GM21723 (cell line): ENCODE results near the gene PDE3A.
"Not testable (repeated sequence)": the region's sequence is repeated elsewhere in the genome, so short reads cannot be mapped to it uniquely, and the experiment has no call there.

Source experiments
- ATAC-seq: cut with Tn5 transposase; IDR thresholded peaks from one replicate; pipeline ENCODE4 v1.9.1; 2021; ENCODE audit warnings: mild to moderate bottlenecking, moderate library complexity; ENCODE audit not compliant: unreplicated experiment

PDE3A gene

DNA sequence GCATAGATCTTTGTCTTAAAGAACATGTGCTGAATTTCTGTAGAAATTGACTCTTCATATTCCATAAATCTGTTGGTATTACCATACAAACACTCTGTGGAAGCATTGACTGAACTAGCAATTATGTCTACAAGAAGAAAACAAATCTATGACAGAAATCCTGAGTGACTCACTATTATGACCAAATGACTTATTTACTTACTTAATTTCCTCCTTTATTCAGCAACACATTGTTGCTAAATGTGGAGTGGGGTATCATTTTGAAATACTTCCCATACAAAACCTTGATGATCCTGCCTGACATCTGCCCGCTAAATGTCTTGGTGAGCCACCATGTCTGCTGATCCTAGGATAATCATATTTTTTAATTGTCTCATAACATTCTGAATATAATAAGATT is 227.7 kb downstream of the PDE3A start:
- no peak for ATAC-seq

DNA sequence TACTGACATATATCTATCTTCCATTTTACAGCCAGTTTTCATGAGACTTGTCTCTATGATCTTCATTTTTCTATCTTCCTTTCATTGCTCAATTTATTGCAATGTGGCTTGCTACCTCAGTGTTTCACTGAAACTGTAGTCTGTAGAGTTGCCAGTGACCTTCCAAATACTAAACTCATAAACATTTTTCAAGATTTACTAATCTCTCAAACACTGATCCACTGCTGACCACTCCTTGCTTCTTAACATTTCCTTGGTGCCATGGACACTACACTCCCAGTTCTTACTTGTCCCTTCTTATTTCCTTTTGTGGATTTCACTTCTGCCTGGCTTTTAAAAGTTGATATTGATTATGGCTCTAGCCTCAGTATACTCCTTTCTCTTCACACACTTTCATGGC is 231.4 kb downstream of the PDE3A start:
- no peak for ATAC-seq

DNA sequence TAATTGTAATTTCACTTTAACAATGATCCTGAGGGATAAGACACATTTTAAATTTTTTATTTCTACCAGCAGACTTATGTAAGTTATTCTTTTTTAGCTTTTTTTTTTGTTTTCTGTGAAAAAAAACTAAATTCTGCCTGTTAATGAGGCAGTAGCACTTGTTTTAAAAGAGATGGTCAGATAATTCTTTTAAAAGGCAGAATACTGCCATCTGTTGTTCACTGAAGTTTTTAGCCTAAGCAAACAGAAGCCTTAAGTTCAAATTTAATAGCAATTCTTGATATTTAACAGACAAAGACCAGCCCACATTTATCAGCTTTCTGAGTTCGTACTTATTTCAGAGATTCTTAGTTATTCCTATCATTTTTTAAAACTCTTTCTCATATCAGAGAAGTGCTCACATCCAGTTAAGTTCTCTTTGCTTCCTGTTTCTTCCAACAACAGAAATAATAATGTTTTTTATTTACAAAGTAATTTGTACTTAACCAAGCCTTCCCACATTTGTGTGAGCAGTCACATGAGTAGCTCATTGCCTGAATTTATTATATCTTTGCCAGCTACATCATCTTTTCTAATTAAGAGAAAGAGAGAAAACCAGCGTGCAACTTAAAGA is 233.4 kb downstream of the PDE3A start:
- no peak for ATAC-seq

DNA sequence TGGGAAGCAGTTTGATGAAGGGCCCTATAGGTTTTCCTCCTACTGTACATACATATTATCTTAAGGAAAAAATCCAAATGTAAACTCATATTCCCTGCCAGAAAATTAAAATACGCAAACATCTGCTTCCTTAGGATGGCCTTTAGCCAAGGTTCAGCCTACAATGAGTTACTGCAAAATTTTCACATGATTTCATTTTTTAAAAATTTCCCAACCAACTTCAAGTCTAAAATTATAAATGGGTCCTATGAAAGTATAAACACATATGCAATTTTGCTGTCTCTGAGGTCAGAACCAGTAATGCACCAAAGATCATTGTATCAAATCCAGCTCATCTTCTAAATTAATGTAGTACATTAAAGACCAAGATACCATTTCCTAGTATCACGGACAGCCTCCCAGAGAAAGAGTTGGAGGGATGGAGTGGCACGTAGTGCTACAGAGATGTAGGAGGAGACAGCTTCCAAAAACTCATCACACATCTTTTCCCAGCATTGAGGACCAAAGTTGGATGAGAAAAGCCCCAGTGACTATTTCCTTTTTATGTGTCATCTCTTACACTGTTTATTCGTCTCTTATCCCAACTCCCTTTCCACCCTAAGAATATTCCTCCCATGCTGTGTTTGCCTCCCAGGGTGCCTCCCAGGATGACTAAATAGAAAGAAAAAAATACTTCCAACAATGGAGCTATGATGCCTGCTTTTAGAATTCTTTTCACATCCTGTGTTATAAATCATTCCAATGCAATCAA is 234.5 kb downstream of the PDE3A start:
- ATAC-seq: no peak

DNA sequence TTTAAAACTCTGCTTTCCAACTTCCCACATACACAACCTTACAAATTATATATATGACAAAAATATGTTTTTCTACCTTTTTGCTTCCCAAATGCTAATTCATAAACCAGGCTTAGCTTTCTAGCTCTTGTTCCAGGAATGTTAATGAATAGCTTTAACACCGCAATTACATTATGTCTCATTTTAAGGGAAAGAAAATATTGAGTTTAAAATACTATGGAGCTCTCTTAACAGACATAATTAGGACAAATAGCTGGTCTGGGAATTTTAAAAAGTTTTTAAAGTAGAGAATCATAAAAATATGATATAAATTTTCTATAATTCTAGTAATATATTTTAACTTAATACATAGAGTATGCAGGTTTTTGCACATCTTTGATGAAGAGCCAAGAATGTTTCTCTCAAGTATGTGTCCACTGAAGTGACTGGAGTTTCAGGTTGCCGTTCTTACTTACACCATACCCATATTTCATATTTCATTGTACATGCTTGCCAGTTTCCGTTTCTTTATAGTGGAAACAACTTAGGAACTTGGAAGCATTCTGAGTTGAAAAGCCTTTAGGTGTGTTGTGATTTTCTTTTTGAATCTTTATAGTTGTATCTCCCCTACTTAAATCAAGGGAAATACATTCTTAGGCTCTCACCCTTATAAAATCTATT is 236.2 kb downstream of the PDE3A start:
- no peak for ATAC-seq

DNA sequence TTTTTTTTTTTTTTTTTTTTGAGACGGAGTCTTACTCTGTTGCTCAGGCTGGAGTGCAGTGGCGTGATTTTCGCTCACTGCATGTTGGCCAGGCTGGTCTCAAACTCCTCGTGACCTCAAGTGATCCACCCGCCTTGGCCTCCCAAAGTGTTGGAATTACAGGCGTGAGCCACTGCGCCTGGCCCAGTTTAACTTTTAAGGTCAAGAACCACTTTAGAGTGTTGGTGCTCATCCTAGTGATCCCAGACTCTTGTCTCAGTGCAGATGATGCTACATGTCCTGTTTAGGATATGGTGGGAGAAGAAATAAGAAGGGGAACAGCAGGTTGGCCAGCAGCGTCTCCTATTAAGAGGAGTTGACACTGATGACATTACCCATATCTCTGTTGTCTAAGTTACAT is 246.7 kb downstream of the PDE3A start:
- ATAC-seq: not testable (repeated sequence)

DNA sequence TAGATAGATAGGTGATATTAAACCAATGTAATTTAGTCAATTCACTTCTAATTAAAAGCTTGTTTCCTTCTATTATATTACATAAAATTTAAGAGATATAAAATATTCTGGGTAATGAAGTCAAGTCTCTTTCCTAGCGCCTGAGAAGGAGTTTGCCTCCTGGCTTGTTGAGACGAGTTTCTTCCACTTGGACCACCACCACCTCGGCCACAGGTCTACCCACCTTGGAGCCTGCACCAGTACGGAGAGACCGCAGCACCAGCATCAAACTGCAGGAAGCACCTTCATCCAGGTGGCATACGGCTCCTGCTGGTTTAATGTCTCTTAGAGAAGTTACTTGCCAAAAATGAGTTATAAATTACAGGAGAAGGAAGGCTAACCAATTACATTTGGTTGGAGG is 247.8 kb downstream of the PDE3A start:
- ATAC-seq: no peak

DNA sequence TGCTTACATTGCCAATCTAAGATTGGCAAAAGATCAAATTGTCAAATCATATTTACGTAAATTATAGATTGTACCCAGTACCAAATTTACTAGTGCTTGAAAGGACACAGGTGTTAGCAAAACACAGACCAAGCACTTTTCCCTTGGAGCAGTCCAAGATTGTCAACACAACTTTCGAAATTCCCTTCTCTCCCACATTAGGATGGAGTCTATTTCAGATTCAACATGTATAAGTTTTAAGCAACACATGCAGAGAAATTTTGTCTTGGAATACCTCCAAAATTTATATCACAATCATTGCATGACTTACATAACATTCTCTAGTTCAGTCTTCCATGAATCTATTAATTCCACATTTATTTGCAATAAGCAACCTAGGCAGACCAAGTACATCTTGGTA is 251.9 kb downstream of the PDE3A start:
- no peak for ATAC-seq

DNA sequence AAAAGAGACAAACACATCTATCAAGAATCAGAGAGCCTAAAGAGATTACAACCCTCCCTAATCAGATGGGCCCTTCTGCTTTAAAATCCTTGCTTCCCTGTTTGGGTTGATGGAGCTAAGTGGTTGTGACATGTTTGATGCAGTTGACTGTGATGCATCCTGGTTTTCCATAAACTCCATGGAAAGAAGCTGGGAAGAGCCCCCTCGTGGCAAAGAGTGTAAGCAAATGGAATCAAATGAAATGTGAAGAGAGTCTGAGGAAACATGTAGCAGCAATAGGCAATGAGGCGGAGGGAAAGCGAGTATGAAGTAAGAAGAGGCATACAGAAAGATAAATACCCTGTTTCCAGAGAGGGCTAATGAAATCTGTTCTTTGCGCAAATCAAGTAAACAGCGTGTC is 256.4 kb downstream of the PDE3A start:
- no peak for ATAC-seq

DNA sequence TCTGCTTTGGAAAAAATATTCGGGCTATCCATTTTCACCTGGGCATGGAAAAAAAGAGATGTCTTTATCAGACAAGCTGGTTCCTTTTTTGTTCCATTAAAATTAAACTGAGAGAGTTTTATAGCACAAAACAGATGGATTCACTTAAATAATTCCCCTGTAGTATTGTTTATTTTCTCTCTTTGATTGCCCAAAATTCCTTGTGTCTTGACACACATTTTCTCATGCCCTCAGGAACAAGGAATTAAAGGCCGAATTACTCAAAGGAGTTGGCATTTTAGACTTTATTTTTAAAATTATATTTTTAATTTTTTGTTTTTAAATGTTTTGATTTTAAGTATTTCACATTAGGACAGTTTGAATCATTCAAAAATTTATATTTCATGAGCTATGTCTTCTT is 257.2 kb downstream of the PDE3A start:
- ATAC-seq: no peak

DNA sequence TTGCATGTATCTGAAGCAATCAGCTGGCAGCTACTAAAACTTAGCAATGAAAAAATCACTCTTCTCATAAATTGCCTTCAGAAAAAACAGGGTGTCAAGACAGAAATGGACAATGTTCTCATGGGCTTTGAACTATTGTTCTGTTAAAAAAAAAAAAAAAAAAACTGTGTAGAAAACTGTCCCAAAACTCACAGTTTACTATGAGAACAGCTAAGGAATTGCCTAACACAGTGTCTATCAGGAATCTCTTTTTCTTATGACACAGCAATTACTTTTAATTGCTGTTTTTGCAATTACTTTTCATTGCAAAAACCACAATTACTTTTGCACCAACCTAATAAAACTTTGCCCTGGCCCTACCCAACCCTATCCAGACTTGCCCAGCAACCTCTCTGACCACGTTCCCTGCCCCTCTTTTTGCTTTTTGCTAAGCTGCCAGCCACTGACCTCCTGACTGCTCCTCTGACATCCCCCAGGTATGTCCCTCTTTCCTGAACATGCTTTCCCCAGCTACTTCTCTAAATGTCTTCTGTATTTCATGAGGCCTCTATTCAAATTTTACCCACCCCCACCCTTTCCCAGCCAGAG is 258.8 kb downstream of the PDE3A start:
- ATAC-seq: no peak

DNA sequence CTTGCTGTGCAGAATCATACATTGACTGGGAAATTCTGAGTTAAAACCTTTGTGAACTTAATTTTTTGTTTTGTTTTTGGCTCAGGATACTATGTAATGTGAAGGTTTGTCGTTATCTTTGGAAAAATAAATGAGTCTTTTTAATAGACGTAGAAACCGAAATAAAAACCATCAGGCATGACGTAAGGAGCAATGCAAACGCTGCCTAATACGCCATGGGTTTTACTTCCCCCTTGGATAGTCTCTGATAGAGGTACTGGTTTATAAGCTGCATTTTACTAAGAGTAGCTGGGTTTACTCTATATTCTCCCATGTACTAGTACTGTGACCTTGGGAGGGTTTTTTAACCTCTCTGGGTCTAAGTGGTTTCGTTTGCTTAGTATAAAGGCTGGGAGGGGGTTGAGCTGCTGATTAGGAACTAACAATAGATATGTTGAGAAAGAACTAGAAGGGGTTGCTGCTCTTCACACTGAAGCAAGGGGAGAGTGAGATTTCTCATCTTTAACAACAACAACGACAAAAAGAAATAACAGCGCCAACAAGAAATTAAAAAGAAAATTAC is 260.0 kb downstream of the PDE3A start:
- no peak for ATAC-seq

DNA sequence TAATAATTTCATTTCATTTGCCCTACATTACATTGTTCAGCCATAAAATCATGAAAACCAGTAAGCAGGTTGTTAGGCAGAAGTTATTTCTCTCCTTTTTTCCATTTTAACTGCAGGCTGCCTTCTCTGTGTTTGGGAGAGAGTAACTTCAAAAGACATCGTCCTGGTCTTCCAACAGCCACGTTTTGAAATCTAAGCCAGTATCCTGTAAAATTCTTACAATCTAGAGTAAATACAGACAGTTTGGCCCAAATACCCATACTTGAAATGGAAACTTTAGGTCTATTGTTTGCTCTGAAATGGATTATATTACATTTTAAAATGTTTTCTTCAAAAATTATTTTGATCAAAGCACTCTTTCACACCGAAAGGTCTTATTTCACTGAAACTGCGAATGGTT is 260.7 kb downstream of the PDE3A start:
- ATAC-seq: no peak

DNA sequence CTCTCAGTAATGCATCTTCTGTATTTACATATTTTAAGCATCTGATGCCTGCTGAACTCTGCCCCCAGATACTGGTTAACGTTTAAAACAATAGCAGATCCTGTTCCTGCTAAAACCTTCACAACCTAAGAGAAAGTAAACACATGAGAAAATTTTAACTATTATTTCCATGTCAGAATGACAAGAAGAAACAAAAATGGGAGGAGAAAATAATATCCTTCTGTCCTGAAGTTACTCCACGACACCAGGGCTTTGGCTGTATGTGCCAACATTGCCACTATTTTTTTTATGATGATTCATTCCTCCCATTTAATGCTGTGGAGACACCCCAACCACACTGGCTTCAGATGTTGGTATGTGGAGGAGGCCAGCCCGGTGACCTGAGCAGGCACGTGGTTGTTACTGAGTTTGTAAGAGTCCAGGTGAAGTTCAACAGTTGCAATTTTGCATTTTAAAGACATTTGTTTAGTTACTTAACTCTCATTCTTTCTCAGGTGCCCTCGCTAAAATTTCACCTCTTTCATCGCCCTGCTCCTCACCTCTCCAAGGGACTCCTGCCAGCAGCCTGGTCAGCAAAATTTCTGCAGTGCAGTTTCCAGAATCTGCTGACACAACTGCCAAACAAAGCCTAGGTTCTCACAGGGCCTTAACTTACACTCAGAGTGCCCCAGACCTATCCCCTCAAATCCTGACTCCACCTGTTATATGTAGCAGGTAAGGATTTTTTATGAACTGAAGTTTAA is 261.2 kb downstream of the PDE3A start:
- no peak for ATAC-seq

DNA sequence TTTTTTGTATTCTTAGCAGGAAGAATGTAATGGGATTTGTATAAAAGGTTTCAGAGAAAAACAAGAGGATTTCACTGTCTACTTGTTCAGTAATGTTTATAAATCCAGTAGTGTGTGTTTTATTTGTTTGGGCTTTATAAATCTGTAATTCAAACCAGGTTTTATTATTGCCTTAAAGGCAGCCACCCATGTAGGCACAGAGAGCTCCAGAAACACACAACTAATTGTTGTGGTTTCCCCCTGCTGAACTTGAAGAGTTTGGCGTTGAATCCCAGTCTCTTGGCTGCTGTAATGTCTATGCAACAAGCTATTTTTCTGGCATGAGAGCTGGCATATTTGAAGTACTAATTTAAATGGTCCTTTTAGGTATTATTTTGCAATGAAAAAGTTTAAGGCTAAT is 263.4 kb downstream of the PDE3A start:
- no peak for ATAC-seq

DNA sequence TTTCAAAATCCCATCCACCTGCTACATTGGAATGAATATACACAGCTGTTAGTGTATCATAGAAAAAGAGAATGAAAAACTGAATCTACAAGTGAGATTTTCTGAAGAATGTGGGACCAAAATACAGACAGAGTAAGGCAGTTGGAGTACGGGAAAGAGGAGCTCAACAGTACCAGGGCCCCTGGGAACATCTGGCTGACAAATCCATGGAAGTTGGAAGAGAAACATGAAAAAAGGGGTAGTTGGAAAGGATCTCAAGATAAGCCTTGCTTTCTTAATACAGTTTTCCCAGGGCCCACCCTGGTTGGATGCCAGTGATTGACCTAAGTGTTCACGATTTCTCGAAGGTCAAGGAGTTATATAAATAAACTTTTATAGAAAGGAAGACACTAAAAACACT is 272.8 kb downstream of the PDE3A start:
- ATAC-seq: no peak

DNA sequence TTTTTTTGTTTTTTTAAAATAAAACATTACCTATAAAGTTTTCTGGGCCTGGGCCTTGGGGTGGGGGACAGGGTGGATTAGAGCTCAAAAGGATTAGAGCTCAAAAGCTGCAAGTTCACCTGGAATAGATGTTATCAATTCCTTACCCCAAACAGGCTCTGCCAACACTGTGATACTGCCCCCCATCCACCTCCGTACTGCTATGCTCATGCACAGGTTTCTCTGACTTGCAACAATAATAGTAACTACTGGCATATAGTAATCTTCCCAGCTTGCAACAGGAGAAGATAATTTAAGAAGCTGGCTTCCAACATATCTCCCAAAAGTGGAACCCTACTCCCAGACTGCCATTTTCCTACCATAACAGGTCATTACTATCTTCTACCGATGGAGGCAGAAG is 275.5 kb downstream of the PDE3A start:
- ATAC-seq: no peak

DNA sequence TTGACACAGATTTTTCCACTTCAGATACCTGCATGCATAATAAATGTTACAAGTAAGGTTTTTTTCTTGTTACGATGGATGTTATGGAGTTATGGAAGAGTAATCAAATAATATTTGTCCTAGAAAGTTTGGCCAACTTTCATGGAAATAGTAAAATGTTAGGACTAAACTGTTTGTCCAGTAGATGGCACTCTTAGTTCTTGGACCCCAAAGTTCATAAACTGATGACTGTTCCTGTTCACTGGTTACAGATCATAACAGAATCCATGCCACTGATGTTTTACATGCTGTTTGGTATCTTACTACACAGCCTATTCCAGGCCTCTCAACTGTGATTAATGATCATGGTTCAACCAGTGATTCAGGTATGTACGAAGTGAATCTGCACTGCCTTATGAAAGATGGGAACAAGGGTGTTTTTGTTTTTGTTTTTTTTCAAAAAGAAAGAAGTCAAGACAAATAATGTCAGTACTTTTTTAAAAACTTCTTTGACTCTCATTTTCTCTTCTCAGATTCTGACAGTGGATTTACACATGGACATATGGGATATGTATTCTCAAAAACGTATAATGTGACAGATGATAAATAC is 278.0 kb downstream of the PDE3A start:
- ATAC-seq: no peak

DNA sequence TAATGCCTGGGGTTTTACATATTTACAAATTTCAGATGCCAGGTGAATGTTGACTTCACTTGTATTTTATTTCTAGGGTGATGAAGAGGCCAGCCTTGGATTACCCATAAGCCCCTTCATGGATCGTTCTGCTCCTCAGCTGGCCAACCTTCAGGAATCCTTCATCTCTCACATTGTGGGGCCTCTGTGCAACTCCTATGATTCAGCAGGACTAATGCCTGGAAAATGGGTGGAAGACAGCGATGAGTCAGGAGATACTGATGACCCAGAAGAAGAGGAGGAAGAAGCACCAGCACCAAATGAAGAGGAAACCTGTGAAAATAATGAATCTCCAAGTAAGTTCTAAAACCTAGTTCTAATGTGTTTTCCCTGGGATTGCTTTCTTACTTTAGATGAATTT is 285.5 kb downstream of the PDE3A start:
- ATAC-seq: no peak

DNA sequence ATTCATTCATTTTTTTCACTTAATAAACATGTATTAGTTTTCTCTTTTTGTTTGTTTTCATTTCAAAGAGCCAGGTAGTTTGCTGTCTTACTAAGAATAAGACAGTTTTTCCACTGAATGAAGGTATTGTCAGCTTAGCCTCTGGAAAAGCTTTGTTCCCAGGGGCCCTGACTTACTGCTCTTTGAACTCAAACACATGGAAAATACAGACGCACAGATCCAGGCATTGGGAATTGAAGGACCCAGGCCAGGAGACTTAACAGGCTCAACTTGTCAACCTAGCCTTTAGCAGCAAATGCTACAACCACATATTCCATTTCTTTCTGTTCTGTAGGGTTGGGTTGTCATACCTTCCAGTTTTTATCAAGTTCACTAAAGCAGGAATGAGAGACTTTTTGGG is 288.3 kb downstream of the PDE3A start:
- ATAC-seq: no peak

DNA sequence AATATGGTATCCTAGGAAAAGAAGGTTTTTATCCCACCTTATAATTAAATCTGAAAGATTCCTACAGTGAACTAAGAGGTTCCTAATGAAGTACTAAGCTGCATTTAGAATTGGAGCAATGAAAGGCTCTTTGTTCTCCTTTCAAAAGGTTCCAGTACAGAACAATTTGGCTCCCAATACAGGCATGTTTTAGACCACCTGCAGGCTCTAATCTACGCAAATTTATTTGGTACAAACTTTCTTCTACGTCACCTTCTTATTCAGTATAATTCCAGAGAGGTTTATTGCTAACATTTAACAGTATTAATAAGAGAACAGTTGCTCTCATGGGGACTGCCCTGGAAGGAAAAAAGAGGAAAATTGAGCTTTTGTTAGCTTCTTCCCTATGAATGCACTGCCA is 289.2 kb downstream of the PDE3A start:
- ATAC-seq: no peak
